Right cardiac atrium (tissue), 5 donors: ENCODE measurements around the gene DMRT1. TPM values are rescaled to one million over a fixed set of nuclear protein-coding genes. Genes with fewer than 3 reads are reported as not detected.

ENCODE experiments used
- ATAC-seq, 2 donors: fragments of 200-7000 bp; cut with Tn5 transposase; one replicate each; pipeline versions ENCODE4 v1.8.0 to v1.9.1; 2020; ENCODE audit warnings: moderate library complexity in 2 of 2, mild to moderate bottlenecking in 1 of 2
- DNase-seq, 3 donors: peaks; one replicate each; pipeline ENCODE4 v3.0.0-alpha.2; 2020
- H3K27ac ChIP-seq: one replicate; pipeline ENCODE4 v1.5.1; 2013; ENCODE audit warnings: mild to moderate bottlenecking, low read length, control low read depth, moderate library complexity
- H3K27me3 ChIP-seq: one replicate; pipeline ENCODE4 v1.6.1; 2013; ENCODE audit not compliant: control insufficient read depth, insufficient read depth
- H3K4me1 ChIP-seq: one replicate; pipeline ENCODE4 v1.6.1; 2013; ENCODE audit warnings: low read length; ENCODE audit not compliant: control insufficient read depth, insufficient read depth
- H3K4me3 ChIP-seq: one replicate; pipeline ENCODE4 v1.5.1; 2013; ENCODE audit warnings: low read length, control low read depth
- H3K9me3 ChIP-seq: one replicate; pipeline ENCODE4 v1.6.1; 2013; ENCODE audit warnings: low read length; ENCODE audit not compliant: control insufficient read depth
- WGBS: extraction: QIAGEN DNeasy Blood & Tissue Kit; methylation state at CpG from one replicate; pipeline ENCODE4 v1.1.7; 2013; 5-methylcytosine and 5-hydroxymethylcytosine counted together
- intact Hi-C, 4 donors: fragments of 100-400 bp; cut with DNase I; formaldehyde crosslinking; loops; one replicate each; pipeline versions ENCODE4 v1.11.0 to v1.14.0; 2022 to 2023
- polyA plus RNA-seq: library from polyadenylated mRNA; stranded (reverse); fragments of 200-250 nt; gene quantifications from one replicate; pipeline ENCODE4 v1.2.3, GENCODE V29; 2013
- total RNA-seq, 4 donors: library from RNA; stranded (reverse); fragmentation: NEBNext Ultra II Directional; extraction: Animal tissue kit (Norgen Biotek cat#: 25700); gene quantifications; one replicate each; pipeline ENCODE4 v1.2.1, GENCODE V29; 2021
- donor health status: healthy with polysubstance abuse.
- donor health status: DM: no; HTN: yes; CAD: no.
- donor health status: DM: no; HTN: no; CAD: no.
- donor health status: DM: no; HTN: yes; CAD: no; lungs with severe emphysema.
- donor health status: DM: yes; HTN: yes; CAD: no.

The DMRT1 gene
- total and polyA plus RNA-seq, 5 donors: not detected

DNA sequence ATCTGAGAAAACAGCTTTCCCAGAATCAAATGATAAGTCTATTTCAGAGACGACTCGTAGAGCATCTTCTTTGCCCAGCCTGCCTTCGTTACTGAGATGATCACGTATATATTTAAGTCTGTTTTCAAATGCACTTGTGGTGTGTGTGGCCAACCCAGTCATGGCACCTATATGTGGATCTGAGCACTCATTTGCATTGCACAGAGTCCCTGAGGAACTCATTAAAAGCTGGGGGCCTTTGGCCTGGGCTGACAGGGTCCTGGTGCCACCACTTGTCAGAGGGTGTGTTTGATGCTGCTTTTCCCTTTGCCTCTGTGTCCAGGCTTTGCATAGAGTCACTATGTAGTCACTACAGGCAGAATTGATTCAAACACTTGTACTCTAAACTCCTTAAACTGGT lies 117.6 kb downstream of the DMRT1 start:
- 84% methylated on average over 4 of the region's 4 CpGs for WGBS
- Histone ChIP-seq H3K4me1 (no peaks in the 10 kb centered on the region), H3K27ac (no peak overlapping the region), H3K9me3 (no peaks in the 10 kb centered on the region), H3K4me3 (no peak overlapping the region), H3K27me3 (peaks cover 5% of the 10 kb centered on the region)
- intact Hi-C loops: no loop called here
- ATAC-seq (no peak), DNase-seq (no peak)

GRCh38 chr9:959914-960313 lies 118.4 kb downstream of the DMRT1 start:
- intact Hi-C loops: loop anchor here in 1 of 4 donors (10.0 kb wide), 1 partner anchor 65 kb away; no protein-coding TSS in a partner anchor
- 82% methylated on average over 4 of the region's 4 CpGs for WGBS
- H3K9me3 ChIP-seq: no peaks in the 10 kb centered on the region
- H3K27me3 ChIP-seq: peaks cover 5% of the 10 kb centered on the region
- H3K27ac ChIP-seq: no peak overlapping the region
- ATAC-seq: no peak
- no peak for DNase-seq
- no peak overlapping the region for H3K4me3 ChIP-seq
- H3K4me1 ChIP-seq: no peaks in the 10 kb centered on the region

- no peak overlapping the region for H3K27ac ChIP-seq
- H3K9me3 ChIP-seq: no peaks in the 10 kb centered on the region
- ATAC-seq (no peak), DNase-seq (no peak)
- H3K27me3 ChIP-seq: peaks cover 5% of the 10 kb centered on the region
- no peaks in the 10 kb centered on the region for H3K4me1 ChIP-seq
- H3K4me3 ChIP-seq: no peak overlapping the region
- intact Hi-C loops: loop anchor here in 1 of 4 donors (10.0 kb wide), 1 partner anchor 63 kb away; no protein-coding TSS in a partner anchor
- WGBS: 72% methylated on average over 6 of the region's 6 CpGs
Observed at GRCh38 chr9:962023-962422, 120.5 kb downstream of the DMRT1 start.

DNA sequence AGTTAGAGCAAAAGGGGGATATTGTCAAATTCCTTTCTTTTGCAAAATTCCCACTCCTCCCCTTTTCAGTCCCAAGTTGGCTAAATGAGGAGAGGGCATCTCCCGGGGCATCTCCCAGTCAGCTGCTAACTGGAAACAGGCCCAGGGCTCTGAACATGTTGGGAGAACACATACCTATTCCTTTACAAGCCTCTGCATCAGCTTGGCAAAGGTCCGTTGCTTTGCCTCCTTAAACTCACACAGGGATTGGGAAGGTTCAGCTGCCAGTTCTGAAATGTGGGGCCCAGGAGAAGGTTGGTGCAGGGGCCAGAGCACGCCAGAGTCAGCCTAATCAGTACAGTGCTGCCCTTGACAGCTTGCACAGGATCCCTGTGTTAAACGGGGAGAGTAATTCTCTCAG lies 124.0 kb downstream of the DMRT1 start:
- WGBS: 17% methylated on average over 4 of the region's 4 CpGs
- DNase-seq: no peak
- intact Hi-C loops: loop anchor here in 1 of 4 donors (10.0 kb wide), 1 partner anchor 59 kb away; no protein-coding TSS in a partner anchor
- no peaks in the 10 kb centered on the region for H3K4me1 ChIP-seq
- peaks cover 5% of the 10 kb centered on the region for H3K27me3 ChIP-seq
- no peak overlapping the region for H3K4me3 ChIP-seq
- H3K27ac ChIP-seq: no peak overlapping the region
- no peaks in the 10 kb centered on the region for H3K9me3 ChIP-seq
- no peak for ATAC-seq

- intact Hi-C loops: loop anchor here in 1 of 4 donors (10.0 kb wide), 1 partner anchor 58 kb away; no protein-coding TSS in a partner anchor
- Histone ChIP-seq H3K27ac (no peak overlapping the region), H3K4me1 (peaks cover 3% of the 10 kb centered on the region), H3K4me3 (no peak overlapping the region), H3K27me3 (peaks cover 5% of the 10 kb centered on the region), H3K9me3 (no peaks in the 10 kb centered on the region)
- no peak for ATAC-seq
- DNase-seq: no peak
- WGBS: 29% methylated on average over 3 of the region's 3 CpGs
Observed at GRCh38 chr9:966870-967269, 125.4 kb downstream of the DMRT1 start.

- peaks cover 5% of the 10 kb centered on the region for H3K27me3 ChIP-seq
- DNase-seq: no peak
Observed at GRCh38 chr9:967436-967835, 125.9 kb downstream of the DMRT1 start.

DNA sequence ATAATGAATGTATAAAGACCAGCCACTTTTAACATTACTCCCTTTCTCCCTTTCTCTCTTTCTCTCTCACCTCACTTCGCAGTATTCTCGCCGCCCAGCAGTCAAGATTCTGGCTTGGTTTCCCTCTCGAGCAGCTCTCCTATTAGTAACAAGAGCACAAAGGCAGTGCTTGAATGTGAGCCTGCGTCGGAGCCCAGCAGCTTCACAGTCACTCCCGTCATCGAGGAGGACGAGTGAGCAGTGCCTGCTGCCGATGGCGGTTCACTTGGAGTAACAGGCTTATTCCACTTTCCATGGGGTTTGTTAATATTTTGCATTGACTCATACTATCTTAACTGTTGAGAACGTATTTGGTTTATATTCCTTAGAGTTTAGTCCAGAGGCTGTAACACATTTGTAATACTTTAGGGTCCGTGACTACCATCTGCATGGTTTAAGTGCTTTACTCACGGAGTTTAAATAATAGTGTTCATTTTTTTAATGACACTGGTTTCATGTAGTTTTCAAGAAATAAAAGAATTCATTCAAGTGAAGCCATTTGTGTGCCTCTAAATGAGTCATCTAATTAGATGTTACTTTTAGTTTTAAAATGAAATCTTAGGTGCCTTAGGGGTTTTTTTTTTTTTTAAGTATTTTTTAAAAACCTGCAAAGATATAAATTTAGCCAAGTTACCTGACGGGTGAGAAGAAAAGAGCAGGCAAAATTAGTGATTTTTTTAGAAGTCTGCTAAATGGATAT lies 126.6 kb downstream of the DMRT1 start:
- Histone ChIP-seq H3K27me3 (peaks cover 1% of the 10 kb centered on the region), H3K9me3 (no peaks in the 10 kb centered on the region), H3K27ac (no peak overlapping the region), H3K4me3 (no peak overlapping the region), H3K4me1 (peaks cover 3% of the 10 kb centered on the region)
- intact Hi-C loops: loop anchor here in 1 of 4 donors (10.0 kb wide), 1 partner anchor 57 kb away; no protein-coding TSS in a partner anchor
- DNase-seq (no peak), ATAC-seq (no peak)
- WGBS: 11% methylated on average over 15 of the region's 15 CpGs

More at GRCh38 chr9:967436-967835, 125.9 kb downstream of the DMRT1 start:
- Histone ChIP-seq H3K27ac (no peak overlapping the region), H3K4me3 (no peak overlapping the region), H3K9me3 (no peaks in the 10 kb centered on the region), H3K4me1 (peaks cover 3% of the 10 kb centered on the region)
- WGBS: 9% methylated on average over 6 of the region's 6 CpGs
- intact Hi-C loops: loop anchor here in 1 of 4 donors (10.0 kb wide), 1 partner anchor 57 kb away; no protein-coding TSS in a partner anchor
- ATAC-seq: no peak

- intact Hi-C loops: loop anchor here in 1 of 4 donors (10.0 kb wide), 1 partner anchor 55 kb away; no protein-coding TSS in a partner anchor
- H3K27me3 ChIP-seq: no peaks in the 10 kb centered on the region
- 6% methylated on average over 49 of the region's 49 CpGs for whole genome bisulfite sequencing
Observed at GRCh38 chr9:969310-970150, 128.0 kb downstream of the DMRT1 start.

DNA sequence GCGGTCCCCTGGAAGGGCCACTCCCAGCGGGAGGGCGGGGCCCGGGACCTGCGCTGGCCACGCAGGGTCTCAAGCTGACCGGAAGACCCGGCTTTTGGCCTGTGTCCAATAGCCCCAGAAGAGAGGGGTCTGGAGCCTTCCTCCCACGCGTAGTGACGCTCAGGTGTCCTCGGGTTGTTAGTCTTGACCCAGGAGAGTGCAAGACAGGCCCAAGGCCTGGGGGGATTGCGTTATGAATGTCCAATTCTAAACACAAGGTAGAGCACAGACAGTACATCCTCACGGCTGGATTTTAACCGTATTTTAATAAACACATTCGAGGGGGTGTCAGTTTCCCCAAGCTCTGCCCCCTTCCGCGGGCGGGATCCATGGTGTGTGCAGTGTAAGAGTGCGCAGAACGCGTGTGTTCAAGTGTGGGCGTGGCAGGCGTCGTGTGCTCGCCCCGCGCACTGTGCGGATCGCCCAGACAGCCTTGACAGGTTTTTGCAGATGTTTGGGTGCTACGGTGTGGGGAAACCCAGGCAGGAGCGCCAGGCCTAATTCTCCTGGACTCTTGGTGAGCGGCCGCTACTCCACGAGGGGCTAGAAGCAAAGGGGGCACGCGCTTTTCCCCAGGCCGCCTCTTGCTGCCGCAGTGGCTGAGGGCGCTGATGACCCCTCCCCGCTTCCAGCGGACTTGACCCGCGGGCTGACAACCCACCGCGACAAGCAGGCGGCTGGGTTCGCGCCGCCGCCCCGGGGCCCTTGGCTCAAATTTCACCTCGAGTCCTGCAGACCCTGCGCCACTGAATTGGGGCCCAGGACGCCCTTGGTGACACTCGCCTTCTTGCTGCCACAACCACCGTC lies 128.9 kb downstream of the DMRT1 start:
- H3K27ac ChIP-seq: no peak overlapping the region
- no peak overlapping the region for H3K4me3 ChIP-seq
- no peaks in the 10 kb centered on the region for H3K27me3 ChIP-seq
- WGBS: 6% methylated on average over 57 of the region's 57 CpGs
- ATAC-seq (peak in 1 of 2 donors; percentile 19), DNase-seq (no peak)
- peaks cover 3% of the 10 kb centered on the region for H3K4me1 ChIP-seq
- intact Hi-C loops: no loop called here
- H3K9me3 ChIP-seq: no peaks in the 10 kb centered on the region

More at GRCh38 chr9:969310-970150, 128.0 kb downstream of the DMRT1 start:
- Histone ChIP-seq H3K4me1 (peaks cover 3% of the 10 kb centered on the region), H3K4me3 (no peak overlapping the region), H3K9me3 (no peaks in the 10 kb centered on the region), H3K27ac (no peak overlapping the region)
- ATAC-seq: peak in 1 of 2 donors; percentile 27
- no peak for DNase-seq

DNA sequence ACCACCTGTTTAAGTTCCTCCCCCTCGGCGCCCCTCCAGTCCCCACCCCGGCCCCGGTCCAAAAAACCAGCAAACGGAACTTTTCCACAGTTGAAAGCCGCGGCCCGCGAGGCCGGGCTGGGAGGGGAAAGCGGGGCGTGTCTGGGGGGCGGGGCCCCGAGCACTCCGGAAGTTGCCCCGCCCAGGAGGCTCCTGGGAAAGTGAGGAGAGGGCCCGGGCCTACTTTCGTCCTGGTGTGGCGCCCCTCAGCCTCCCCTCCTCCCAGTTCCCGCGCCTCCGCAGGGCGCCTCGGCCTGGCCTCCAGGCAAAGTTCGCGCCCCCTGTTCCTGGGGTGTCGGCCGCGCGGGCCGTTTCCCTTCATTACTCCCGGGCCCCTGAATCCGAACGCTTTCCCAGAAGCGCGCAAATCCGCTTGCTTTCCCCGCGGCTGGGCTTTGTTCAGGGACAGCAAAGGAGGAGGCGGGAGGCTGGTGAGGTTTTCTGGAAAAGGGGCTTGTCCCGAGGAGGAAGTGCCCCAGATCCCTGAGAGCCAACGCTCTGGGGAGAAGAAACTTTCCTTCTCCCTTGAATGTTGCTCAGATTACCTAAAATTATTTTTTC lies 130.5 kb downstream of the DMRT1 start:
- ATAC-seq (peak; percentile 41 to 47), DNase-seq (peak in 1 of 3 donors; percentile 21)
- no peaks in the 10 kb centered on the region for H3K27me3 ChIP-seq
- intact Hi-C loops: no loop called here
- 2% methylated on average over 42 of the region's 42 CpGs for WGBS
- no peaks in the 10 kb centered on the region for H3K9me3 ChIP-seq
- H3K4me1 ChIP-seq: peaks cover 3% of the 10 kb centered on the region
- H3K4me3 ChIP-seq: peak overlapping the region; percentile 48
- H3K27ac ChIP-seq: no peak overlapping the region
